Frontal cortex (tissue), 4 donors: ENCODE data around the gene MAP1B. TPM values are rescaled to one million over a fixed set of nuclear protein-coding genes. Genes with fewer than 3 reads are reported as not detected.

ENCODE experiments used
- DNase-seq, 2 donors: peaks; one replicate each; pipeline ENCODE4 v3.0.0; 2012; ENCODE audit warnings: low spot score in 2 of 2
- FAIRE-seq: peaks from 2 replicates; lab custom pipeline; 2012; peaks lifted over from hg19 to GRCh38; lab: Jason Lieb, UNC
- total RNA-seq: library from RNA; depleted of rRNA; stranded (reverse); fragments of >200 nt; gene quantifications from one replicate; pipeline ENCODE4 v1.2.3, GENCODE V29; 2014
- donor health status: control.
- donor health status: control.
- donor health status: control.

Gene MAP1B
- total RNA-seq, 1 donor from 2014 or later, result 490 TPM

GRCh38 chr5:72182686-72183085, 75.4 kb downstream of the MAP1B start:
- DNase-seq, result no peak
- FAIRE-seq, result no peak

DNA sequence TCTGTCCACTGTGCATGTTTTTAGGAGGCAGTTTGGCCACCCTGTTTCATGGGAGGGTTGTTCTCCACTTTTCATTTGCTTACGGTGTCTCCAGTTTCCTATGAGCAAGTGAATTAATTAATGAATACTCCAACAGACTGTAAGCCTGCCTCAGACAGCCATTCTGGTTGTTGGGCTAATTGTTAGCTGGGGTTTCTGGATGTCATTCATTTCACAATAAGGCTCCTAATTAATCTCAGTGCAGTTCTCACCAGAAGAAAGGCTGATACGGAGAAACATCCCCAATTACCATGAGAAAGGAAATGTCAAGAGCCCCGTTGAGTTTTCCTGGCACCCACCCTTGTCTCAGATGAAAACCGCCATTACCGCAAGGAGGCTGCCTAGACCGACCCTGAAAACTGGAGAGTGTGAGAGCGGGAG, 75.8 kb downstream of the MAP1B start:
- DNase-seq, result no peak
- FAIRE-seq, result no peak

DNA sequence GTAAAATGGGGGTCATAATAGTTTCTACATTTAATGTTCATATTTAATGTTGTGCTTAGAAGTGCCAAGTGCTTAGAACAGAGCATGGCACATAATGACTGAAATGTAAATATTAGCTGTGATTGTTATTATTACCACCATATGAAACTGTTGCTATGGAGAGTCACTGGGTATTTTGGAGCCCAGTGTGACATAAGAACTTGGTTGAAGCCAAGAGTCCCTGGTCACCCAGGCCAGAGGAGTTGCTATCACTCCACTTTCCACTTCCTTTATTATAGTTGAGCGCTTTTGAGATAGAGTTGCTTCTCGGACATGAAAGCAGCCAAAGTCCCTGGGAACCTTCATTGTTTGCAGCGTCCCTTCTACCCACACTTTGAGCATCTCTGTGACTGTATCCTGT, 77.1 kb downstream of the MAP1B start:
- FAIRE-seq (no peak), DNase-seq (no peak)

DNA sequence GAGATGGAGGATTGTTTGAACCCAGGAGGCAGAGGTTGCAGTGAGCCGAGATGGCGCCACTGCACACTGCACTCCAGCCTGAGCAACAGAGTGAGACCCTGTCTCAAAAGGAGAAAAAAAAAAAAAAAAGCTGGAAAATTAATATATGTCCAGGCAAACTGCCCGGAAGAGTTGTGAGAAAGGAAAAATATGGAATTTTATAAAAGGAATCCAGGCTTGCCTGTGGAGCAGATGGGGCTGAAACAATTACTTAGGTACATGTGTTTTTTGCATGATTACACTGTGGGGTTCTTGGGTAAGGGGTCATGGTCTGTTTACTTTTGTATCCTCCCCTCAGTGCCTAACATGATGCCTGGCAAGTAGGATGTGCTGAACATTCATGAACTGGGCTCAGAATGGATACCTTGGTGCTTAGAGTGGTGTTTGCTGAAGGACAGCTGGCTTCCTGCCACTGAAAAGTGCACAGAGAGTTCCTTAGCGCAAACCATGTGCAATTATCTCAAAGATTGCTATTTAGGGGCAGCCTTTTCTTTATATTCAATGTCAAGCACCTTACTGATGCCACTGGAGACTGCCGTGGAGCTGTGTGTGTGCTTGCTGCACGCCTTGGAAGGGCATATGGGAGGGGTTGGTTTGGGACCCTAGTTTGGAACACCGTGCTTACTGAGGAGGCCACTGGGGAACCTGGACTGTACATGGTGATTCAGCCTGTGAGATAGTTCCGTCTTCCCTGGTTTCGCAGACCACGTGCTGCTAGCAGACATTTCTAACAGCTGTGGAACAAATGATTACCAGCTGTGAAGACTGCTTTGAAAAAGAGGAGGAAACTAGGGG, 78.4 kb downstream of the MAP1B start:
- no peak for FAIRE-seq
- DNase-seq, result no peak

- FAIRE-seq (no peak), DNase-seq (no peak)
Observed at GRCh38 chr5:72187388-72188075, 80.3 kb downstream of the MAP1B start.

DNA sequence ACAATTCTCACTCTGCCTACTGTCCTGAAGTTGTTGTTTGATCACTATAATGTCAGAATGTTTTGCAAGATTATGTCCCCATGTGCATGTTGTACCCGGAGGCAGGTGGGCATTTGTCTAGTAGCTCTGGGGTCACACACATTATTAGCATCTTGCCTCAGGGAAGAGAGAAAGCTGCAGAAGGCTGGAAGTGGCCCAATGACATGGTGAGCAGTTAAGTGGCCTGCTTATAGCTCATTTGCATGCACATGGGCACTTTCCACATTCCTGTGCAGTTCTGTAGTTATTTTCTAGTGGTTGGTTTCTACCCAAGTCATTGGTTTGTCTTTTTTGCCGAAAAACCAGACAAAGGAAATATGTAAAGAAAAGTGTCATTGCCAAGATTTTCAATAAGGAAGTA, 80.9 kb downstream of the MAP1B start:
- FAIRE-seq (no peak), DNase-seq (no peak)

DNA sequence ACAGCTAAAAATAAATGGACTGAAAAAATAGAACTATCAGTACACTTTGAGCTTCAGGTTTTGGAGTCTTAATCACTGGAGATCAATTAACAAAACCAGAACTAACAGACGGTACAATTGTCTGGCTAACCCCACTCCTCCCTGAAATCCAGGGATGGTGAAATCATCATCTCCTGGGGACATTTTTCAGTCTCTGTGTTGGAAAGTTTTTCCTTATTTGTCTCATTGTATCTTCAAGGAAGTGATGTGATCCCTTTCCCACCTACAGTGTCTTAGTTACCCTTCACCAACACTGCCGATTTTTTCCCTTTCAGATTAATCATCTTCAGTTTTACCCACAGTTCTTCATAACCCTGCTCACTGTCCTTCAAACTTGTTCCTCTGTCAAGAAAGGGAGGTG, 81.9 kb downstream of the MAP1B start:
- no peak for FAIRE-seq
- no peak for DNase-seq

GRCh38 chr5:72191404-72191803, 84.1 kb downstream of the MAP1B start:
- no peak for FAIRE-seq

DNA sequence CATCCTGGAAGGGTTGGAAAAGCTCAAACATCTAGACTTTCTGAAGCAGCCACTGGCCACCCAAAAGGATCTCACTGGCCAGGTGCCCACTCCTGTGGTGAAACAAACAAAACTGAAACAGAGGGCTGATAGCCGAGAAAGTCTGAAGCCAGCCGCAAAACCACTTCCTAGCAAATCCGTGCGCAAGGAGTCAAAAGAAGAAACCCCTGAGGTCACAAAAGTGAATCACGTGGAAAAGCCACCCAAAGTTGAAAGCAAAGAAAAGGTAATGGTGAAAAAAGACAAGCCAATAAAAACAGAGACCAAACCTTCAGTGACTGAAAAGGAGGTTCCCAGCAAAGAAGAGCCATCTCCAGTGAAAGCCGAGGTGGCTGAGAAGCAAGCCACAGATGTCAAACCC, 87.6 kb downstream of the MAP1B start:
- FAIRE-seq (no peak), DNase-seq (no peak)

More at GRCh38 chr5:72191404-72191803, 84.1 kb downstream of the MAP1B start:
- no peak for DNase-seq

GRCh38 chr5:72195581-72195980, 88.3 kb downstream of the MAP1B start:
- FAIRE-seq, result no peak

GRCh38 chr5:72197393-72197792, 90.1 kb downstream of the MAP1B start:
- no peak for FAIRE-seq
- DNase-seq, result no peak

More at GRCh38 chr5:72195581-72195980, 88.3 kb downstream of the MAP1B start:
- DNase-seq, result no peak

- DNase-seq (no peak), FAIRE-seq (no peak)
Observed at GRCh38 chr5:72199681-72200080, 92.4 kb downstream of the MAP1B start.

DNA sequence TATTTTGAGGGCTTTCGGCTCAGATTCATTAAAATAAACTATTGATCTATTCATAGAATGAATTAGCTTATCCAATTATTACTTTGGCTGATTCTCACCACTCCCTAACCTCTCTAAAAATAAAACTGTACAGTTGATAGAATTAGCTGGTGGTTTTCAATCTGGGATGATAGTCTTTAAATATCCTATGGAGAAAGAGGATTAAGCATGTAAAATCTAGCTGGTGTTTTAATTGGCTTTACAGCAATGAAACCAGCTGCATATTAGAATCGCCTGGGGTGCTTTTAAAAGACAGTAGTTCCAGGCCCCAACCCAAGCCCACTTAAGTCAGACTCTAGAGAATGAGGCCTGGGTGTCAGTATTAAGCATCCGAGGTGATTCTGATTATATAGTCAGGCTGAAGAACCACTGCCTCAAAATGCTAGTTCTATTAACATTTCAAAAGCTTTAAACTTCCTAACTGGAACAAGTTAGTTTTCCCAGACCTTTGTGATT, 95.1 kb downstream of the MAP1B start:
- FAIRE-seq, result no peak

DNA sequence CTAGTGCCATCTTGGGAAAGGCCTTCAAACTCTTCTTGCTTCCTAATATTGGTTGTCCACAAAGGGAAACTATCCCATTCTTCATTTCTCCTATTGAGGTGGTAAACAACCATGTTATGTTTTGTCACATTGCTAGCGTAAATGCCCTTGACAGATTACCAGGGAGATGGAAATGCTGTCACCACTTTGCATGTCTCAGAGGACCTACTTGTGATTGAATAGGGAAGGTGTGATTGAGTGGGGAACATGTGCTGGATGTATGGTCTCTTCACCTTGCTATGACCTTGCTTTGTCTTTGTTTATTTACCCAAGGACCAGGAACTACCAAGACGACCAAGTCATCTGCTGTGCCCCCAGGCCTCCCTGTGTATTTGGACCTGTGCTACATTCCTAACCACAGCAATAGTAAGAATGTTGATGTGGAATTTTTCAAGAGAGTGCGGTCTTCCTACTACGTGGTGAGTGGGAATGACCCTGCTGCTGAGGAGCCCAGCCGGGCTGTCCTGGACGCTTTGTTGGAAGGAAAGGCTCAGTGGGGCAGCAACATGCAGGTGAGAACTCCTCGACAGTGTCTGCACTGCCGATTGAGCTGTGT, 96.1 kb downstream of the MAP1B start:
- DNase-seq, result no peak

More for the DNA sequence above, 95.1 kb downstream of the MAP1B start:
- DNase-seq, result no peak

DNA sequence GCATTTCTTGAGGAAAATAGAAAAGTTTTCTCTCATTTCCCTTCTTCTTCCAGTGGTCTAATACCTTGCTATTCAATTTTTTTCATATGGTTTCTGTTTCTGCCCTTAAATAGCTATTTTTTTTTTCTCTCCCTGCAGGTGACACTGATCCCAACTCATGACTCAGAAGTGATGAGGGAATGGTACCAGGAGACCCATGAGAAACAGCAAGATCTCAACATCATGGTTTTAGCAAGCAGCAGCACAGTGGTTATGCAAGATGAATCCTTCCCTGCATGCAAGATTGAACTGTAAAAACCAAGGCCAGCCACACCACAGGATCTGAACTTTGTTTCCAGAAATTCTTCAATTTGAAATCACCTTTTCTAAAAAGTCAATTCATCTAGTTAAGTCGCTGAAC, 97.7 kb downstream of the MAP1B start:
- FAIRE-seq, result no peak
- DNase-seq, result no peak

More for the DNA sequence above, 96.1 kb downstream of the MAP1B start:
- no peak for FAIRE-seq

DNA sequence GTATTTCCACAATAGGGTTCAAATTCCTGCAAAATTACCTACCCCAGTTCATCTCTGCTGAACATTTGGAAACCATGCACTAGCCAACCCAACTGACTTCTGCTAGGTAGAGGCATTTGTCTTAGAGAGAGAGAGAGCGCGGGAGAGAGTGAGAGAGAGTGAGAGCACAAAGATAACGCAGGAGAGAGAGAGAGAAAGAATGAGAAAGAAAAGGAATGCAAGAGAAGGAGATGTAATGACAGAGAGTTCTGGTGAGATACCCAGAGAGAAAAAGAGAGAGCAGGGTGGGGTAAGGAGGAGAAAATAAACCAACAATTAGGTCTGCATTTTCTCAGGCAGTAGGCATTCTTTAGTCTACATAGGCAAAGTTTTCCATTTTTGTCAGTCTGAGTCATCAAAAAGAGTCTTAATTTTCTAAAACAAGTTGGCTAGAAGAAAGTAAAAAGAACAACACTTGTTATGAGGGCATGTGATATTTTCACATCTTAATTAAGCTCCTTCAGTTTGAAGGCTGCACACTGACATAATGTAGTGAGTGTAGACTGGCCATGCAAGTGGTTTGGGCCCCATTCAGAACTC, 98.2 kb downstream of the MAP1B start:
- FAIRE-seq, result no peak
- no peak for DNase-seq

DNA sequence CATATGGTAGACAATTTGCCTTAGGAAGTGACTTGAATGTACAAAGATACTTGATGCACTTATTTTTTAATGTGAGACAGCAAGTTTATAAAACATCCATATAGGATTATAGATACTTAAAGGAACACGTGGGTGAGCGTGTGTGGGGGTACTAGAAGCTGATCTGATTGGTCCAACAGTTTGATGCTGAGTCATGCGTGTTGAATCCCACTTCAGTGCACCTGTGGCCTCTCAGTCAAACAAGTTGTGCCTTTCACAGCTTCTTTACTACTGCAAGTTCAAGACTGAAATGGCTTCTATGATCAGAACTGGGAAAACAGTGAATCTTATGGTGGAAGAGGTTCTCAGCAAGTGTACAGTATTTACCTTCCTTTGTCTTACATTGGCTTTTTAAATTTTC, 98.9 kb downstream of the MAP1B start:
- DNase-seq, result no peak
- FAIRE-seq, result no peak

DNA sequence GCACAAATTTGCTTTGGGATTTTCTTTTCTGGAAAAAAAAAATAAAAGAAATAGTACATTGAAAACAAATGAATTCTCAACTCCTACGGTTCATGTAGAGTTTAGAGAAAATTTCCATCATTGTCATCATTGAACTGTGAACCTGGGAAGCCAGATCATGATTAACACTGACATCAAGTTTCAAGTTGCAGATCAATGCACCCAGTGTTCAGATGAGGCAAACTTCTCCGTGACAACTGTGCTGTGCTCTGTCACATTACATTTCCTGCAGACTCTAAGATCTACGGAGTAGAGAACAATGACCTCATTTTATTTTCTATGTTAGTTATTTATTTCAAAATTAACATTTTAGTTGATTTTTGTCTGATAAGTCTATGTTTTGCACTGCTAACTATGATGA, 99.7 kb downstream of the MAP1B start:
- no peak for FAIRE-seq
- DNase-seq, result no peak

DNA sequence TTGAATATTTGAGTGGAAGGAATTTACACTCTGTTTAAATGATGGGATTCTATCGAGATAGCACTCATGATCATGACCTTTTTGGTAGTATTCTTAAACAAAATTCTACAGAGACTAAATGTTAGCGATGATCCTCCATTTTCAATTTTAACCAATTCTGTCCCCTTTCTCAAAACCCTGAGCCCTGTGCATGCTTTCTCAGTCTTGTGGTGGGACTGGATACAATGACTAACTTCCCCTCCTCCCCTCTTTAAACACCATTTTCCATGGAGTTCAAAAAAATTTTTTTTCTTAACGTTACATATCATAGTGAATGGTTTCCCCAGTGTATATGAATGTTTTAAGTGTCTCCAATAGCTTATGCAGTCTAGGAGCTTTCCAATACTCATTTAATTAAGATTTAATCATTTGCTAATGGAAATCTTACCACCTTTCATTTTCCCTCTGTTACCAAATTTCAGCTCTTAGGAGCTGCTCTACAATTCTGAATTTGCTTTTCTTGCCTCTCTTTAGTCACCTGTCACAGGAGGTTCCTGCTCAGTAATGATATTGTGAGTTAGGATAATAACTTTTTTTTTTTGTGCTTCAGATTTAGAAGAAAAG, 101.2 kb downstream of the MAP1B start:
- FAIRE-seq, result no peak
- DNase-seq, result no peak
